Stimulated activated CD8-positive, alpha-beta memory T cell treated with anti-CD3 and anti-CD28 coated beads, Interleukin-7, amount 100 ng/mL, for 1 hour (primary cell): ENCODE results near the gene HHEX.
"Not testable (repeated sequence)": the region's sequence is repeated elsewhere in the genome, so short reads cannot be mapped to it uniquely, and the experiment has no call there.

Source experiments
- DNase-seq, 2 donors: peaks; one replicate each; pipeline ENCODE4 v3.0.0-alpha.2; 2020; ENCODE audit warnings: low read depth in 2 of 2

Gene HHEX

GRCh38 chr10:92732958-92733357 lies 43.2 kb downstream of the HHEX start:
- DNase-seq: no peak

GRCh38 chr10:92734301-92734700 lies 44.5 kb downstream of the HHEX start:
- DNase-seq: no peak

GRCh38 chr10:92735938-92736337 lies 46.2 kb downstream of the HHEX start:
- DNase-seq: no peak

GRCh38 chr10:92737484-92737883 lies 47.7 kb downstream of the HHEX start:
- no peak for DNase-seq

GRCh38 chr10:92740762-92741161 lies 51.0 kb downstream of the HHEX start:
- DNase-seq: no peak

- not testable (repeated sequence) for DNase-seq
Observed at GRCh38 chr10:92741741-92742140, 52.0 kb downstream of the HHEX start.

GRCh38 chr10:92742331-92743228 lies 52.8 kb downstream of the HHEX start:
- DNase-seq: no peak
